ENCODE measurements around the gene HHEX. TPM values are rescaled to one million over a fixed set of nuclear protein-coding genes. Genes with fewer than 3 reads are reported as not detected.
A peak's percentile ranks its signal among the peaks of the same experiment; 100 is the strongest.

HHEX gene
- total and polyA plus RNA-seq, 2 donors from 2014 or later: 3.1 to 10.0 TPM

DNA sequence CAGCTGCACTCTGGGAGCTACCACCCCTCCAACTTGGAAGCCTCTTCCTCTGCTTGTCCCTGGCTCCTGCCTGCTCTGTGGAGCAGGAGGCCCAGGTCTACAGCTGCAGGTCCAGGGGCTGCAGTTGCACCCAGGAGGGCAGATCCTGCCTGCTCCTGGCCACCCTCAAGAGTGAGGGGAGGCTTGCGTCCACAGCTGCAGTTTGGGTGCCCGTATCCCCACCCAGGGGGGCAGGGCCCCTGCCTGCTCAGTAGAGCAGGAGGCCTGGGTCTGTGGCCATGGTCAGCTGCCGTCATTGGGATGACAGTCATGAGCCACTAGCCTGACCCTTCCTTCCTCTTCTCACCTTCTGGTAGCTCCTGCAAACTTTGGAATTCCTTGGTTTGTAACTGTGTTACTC lies 25.1 kb downstream of the HHEX start:
- Histone ChIP-seq H3K4me1 (ENCODE audit: control insufficient read depth in 2 of 3, insufficient read depth in 2 of 3, low read depth in 1 of 3, low read length in 3 of 3) (no peaks in the 10 kb centered on the region), H3K4me3 (ENCODE audit: low read length in 3 of 3) (no peak overlapping the region), H3K27ac (ENCODE audit: low read depth in 2 of 2, low read length in 2 of 2) (no peak overlapping the region), H3K9me3 (ENCODE audit: control insufficient read depth in 2 of 3, insufficient read depth in 1 of 3, low read length in 3 of 3) (no peaks in the 10 kb centered on the region), H3K27me3 (ENCODE audit: control insufficient read depth, insufficient read depth, low read length) (no peaks in the 10 kb centered on the region), H3K36me3 (ENCODE audit: control insufficient read depth in 2 of 3, insufficient read depth in 3 of 3, low read length in 3 of 3) (no peaks in the 10 kb centered on the region), H3K9ac (ENCODE audit: low read length in 3 of 3) (no peak overlapping the region)
- TF ChIP-seq, protein P1, sequence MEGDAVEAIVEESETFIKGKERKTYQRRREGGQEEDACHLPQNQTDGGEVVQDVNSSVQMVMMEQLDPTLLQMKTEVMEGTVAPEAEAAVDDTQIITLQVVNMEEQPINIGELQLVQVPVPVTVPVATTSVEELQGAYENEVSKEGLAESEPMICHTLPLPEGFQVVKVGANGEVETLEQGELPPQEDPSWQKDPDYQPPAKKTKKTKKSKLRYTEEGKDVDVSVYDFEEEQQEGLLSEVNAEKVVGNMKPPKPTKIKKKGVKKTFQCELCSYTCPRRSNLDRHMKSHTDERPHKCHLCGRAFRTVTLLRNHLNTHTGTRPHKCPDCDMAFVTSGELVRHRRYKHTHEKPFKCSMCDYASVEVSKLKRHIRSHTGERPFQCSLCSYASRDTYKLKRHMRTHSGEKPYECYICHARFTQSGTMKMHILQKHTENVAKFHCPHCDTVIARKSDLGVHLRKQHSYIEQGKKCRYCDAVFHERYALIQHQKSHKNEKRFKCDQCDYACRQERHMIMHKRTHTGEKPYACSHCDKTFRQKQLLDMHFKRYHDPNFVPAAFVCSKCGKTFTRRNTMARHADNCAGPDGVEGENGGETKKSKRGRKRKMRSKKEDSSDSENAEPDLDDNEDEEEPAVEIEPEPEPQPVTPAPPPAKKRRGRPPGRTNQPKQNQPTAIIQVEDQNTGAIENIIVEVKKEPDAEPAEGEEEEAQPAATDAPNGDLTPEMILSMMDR (IDR thresholded peaks at IDR 0.05; ENCODE audit: borderline replicate concordance, extremely low read depth, insufficient read depth): no peak
- intact Hi-C loops (cut with DNase I): no loop called here
- DNase-seq: no peak
- no peak for FAIRE-seq

DNA sequence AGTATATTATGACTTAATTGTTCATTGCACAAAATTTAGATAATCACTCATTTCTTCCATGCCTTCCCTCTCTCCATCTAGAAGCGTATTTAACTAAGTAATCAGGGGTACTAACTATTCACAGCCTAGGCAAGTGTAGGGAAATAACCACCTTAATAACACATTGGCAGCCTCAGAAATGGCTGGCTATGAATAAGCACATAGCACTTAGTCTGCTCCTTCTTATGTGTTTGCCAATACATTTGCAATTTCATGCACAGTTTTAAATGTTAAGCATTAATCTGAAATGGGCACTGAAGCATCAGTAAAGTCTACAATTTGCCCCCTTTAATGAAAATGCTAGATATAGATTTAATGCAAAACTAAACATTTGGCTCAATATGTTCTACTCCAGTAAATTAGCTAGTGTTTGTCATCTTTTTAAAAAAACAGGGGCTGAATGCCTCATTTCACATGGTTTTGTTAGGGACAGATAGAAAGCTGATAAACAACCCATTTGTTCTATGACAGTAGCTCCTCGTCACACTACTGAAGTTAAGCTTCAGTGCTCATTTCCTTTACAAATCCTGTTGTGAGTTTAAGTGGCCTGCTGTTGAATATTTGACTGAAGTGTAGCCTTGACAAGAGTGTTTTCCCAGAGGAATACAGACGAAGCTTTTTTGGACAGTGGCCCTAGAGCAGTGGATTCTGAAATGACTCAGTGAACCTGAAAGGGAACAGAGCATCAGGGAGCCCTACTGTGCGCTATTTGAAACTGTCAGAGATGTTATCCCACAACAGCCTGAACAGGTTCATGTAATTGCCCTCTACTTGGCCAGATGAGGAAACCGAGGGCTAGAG lies 30.5 kb downstream of the HHEX start:
- Histone ChIP-seq H3K27ac (ENCODE audit: low read depth in 2 of 2, low read length in 2 of 2) (no peak overlapping the region), H3K36me3 (ENCODE audit: control insufficient read depth in 2 of 3, insufficient read depth in 3 of 3, low read length in 3 of 3) (no peaks in the 10 kb centered on the region), H3K4me3 (ENCODE audit: low read length in 3 of 3) (no peak overlapping the region), H3K4me1 (ENCODE audit: control insufficient read depth in 2 of 3, insufficient read depth in 2 of 3, low read depth in 1 of 3, low read length in 3 of 3) (no peaks in the 10 kb centered on the region), H3K9ac (ENCODE audit: low read length in 3 of 3) (no peak overlapping the region), H3K27me3 (ENCODE audit: control insufficient read depth, insufficient read depth, low read length) (no peaks in the 10 kb centered on the region), H3K9me3 (ENCODE audit: control insufficient read depth in 2 of 3, insufficient read depth in 1 of 3, low read length in 3 of 3) (no peaks in the 10 kb centered on the region)
- TF ChIP-seq, protein P1 (IDR thresholded peaks at IDR 0.05; ENCODE audit: borderline replicate concordance, extremely low read depth, insufficient read depth): no peak
- FAIRE-seq (no peak), DNase-seq (peak in 1 of 5 donors; percentile 25)
- intact Hi-C loops (cut with DNase I): no loop called here

DNA sequence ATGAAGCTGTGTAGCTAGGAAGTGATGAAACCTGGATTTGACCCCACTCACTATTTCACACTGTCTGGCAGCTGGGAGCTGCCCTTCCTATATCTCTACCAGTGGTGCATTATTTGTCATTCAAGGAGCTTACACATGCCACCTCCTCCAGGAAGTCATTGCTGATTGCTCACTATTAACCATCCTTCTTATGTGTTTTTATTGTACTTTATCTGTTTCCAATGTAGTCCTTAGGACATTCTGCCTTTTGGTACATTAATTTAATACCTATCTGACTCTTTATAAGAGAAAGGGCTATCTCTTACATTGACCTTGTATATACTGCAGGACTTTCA lies 31.0 kb downstream of the HHEX start:
- H3K4me1 ChIP-seq (ENCODE audit: control insufficient read depth in 2 of 3, insufficient read depth in 2 of 3, low read depth in 1 of 3, low read length in 3 of 3): no peaks in the 10 kb centered on the region
- no peaks in the 10 kb centered on the region for H3K27me3 ChIP-seq (ENCODE audit: control insufficient read depth, insufficient read depth, low read length)
- no peak overlapping the region for H3K9ac ChIP-seq (ENCODE audit: low read length in 3 of 3)
- no peaks in the 10 kb centered on the region for H3K36me3 ChIP-seq (ENCODE audit: control insufficient read depth in 2 of 3, insufficient read depth in 3 of 3, low read length in 3 of 3)
- no peak overlapping the region for H3K27ac ChIP-seq (ENCODE audit: low read depth in 2 of 2, low read length in 2 of 2)
- no peak overlapping the region for H3K4me3 ChIP-seq (ENCODE audit: low read length in 3 of 3)
- no peaks in the 10 kb centered on the region for H3K9me3 ChIP-seq (ENCODE audit: control insufficient read depth in 2 of 3, insufficient read depth in 1 of 3, low read length in 3 of 3)
- intact Hi-C loops (cut with DNase I): no loop called here
- TF ChIP-seq, protein P1 (IDR thresholded peaks at IDR 0.05; ENCODE audit: borderline replicate concordance, extremely low read depth, insufficient read depth): no peak
- DNase-seq: no peak
- no peak for FAIRE-seq
